Stimulated activated CD4-positive, alpha-beta T cell treated with anti-CD3 and anti-CD28 coated beads, Interleukin-4, amount 100 ng/mL, for 4 hours (primary cell): ENCODE measurements around the gene ABCA12.
"Not testable (repeated sequence)": the region's sequence is repeated elsewhere in the genome, so short reads cannot be mapped to it uniquely, and the experiment has no call there.

Source experiments
- DNase-seq, 2 experiments: peaks; one replicate each; pipeline ENCODE4 v3.0.0-alpha.2; 2020

ABCA12 gene, protein sequence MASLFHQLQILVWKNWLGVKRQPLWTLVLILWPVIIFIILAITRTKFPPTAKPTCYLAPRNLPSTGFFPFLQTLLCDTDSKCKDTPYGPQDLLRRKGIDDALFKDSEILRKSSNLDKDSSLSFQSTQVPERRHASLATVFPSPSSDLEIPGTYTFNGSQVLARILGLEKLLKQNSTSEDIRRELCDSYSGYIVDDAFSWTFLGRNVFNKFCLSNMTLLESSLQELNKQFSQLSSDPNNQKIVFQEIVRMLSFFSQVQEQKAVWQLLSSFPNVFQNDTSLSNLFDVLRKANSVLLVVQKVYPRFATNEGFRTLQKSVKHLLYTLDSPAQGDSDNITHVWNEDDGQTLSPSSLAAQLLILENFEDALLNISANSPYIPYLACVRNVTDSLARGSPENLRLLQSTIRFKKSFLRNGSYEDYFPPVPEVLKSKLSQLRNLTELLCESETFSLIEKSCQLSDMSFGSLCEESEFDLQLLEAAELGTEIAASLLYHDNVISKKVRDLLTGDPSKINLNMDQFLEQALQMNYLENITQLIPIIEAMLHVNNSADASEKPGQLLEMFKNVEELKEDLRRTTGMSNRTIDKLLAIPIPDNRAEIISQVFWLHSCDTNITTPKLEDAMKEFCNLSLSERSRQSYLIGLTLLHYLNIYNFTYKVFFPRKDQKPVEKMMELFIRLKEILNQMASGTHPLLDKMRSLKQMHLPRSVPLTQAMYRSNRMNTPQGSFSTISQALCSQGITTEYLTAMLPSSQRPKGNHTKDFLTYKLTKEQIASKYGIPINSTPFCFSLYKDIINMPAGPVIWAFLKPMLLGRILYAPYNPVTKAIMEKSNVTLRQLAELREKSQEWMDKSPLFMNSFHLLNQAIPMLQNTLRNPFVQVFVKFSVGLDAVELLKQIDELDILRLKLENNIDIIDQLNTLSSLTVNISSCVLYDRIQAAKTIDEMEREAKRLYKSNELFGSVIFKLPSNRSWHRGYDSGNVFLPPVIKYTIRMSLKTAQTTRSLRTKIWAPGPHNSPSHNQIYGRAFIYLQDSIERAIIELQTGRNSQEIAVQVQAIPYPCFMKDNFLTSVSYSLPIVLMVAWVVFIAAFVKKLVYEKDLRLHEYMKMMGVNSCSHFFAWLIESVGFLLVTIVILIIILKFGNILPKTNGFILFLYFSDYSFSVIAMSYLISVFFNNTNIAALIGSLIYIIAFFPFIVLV (N-terminal part only)

DNA sequence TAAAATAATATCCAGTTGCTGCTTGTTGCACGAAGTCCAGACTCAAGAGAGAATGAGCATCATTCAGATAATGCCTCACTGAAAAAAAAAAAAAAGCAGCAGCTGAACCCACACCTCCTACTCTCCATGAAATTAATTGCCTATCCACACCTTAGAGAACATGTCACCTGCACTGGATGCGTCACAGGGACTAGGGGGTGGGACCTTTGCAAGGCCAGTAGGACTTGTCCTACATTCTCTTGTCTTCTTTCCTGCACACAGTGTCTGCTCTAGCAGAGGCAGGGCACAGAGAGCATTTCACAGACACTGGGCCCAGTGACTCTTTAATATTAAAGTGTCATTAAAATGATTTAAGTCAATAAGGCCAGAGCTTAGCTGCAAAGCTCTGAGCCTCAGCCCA, at the start of gene ABCA12:
Gene ABCA12 (minus strand): TSS at position 148 of the 400 bp plus-strand sequence. CDS start 418 bp downstream, outside the sequence.
- DNase-seq, result no peak

DNA sequence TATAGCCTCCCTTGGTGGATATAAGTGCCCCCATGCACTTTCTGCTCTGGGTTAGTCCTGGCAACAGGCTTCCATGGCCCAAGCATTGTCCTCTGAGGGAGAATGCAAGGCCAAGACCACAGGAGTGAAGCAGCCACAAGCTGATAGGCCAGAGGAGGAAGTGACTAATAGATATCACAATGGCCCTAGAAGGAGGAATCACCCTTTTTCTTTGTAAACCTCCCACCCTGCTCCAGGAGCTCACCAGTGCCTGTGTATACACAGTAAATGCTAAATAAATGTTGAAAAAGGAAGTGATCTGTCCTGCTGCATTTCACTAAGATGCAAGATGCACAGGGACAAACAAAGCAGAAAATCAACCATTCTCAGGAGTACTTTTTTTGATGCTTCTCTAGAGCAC, 49.7 kb upstream of the ABCA12 start:
- no peak for DNase-seq

DNA sequence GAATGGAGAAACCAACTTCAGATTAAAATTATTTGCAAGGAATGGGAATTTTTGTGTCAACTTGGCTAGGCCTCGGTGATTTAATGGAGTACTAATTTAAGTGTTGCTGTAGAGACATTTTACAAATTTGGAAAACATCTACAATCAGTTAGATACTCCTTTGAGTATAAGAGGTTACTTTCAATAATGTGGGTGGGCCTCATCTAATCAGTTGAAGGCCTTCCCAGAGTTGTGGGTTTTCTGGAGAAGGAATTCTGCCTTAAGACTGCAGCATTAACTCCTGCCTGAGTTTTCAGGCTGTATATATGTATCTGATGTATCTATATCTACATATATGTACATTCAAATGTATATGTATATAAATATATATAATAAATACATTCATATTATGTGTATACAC, 47.6 kb upstream of the ABCA12 start:
- no peak for DNase-seq

DNA sequence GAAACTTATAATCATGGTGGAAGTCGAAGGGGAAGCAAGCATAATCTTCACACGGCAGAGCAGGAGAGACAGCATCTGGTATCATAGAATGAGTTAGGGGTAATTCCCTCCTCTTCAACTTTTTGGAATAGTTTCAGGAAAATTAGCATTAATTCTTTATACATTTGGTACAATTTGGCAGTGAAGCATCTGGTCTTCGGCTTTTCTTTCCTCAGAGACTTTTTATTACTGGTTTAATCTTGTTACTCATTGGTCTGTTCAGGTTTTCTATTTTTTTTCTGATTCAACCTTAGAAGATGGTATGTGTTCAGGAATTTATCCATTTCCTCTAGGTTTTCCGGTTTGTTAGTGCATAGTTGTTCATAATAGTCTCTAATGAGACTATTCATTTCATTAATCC, 39.7 kb upstream of the ABCA12 start:
- no peak for DNase-seq

DNA sequence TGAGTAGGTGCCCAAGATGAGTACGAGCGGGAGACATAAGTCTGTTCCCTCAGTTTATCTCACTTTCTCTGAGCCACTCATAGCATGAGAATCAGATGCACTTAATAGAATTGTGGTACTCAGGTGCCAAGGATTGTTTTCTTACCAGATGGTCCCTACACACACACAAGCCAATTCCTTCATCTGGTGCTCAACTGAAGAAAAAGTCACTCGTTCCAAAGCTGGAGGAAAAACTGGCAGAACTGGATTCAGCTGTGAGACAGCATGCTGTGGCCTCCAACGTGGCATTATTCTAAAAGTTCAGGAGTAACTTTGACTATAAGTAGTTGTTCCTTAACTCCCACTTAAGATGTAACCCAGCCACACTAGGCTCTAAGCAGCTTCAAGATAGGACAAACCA, 33.4 kb upstream of the ABCA12 start:
- no peak for DNase-seq

DNA sequence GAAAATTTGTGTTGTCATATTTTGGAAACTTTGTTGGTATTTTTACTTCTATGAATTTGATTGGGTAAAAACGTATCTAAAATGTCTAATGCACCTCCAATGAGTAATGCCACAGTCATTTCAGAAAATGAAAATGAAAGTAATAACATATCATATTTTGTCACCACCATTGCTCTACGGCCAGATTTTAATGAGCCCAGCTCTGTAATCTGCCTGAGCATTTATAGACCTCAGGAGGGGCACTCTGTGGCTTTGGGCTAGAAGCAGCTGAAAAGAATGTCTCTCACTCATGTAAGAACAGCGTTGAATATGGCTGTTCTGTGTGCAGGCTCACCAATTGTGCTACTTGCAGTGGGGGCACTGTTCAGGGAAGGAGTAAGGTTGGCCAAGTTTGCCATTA, 32.7 kb upstream of the ABCA12 start:
- no peak for DNase-seq

DNA sequence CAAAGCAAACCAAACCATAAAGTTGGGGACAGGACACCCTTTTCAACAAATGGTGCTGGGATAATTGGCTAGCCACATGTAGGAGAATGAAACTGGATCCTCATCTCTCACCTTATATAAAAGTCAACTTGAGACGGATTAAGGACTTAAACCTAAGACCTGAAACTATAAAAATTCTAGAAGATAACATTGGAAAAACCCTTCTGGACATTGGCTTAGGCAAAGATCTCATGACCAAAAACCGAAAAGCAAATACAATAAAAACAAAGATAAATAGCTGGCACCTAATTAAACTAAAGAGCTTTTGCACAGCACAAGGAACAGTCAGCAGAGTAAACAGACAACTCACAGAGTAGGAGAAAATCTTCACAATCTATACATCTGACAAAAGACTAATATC, 28.1 kb upstream of the ABCA12 start:
- not testable (repeated sequence) for DNase-seq

DNA sequence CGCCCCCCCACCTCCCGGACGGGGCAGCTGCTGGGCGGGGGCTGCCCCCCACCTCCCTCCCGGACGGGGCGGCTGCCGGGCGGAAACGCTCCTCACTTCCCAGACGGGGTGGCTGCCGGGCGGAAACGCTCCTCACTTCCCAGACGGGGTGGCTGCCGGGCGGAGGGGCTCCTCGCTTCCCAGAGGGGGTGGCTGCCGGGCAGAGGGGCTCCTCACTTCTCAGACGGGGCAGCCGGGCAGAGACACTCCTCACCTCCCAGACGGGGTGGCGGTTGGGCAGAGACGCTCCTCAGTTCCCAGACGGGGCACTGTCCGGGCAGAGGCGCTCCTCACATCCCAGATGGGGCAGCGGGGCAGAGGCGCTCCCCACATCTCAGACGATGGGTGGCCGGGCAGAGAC, 24.9 kb upstream of the ABCA12 start:
- not testable (repeated sequence) for DNase-seq

DNA sequence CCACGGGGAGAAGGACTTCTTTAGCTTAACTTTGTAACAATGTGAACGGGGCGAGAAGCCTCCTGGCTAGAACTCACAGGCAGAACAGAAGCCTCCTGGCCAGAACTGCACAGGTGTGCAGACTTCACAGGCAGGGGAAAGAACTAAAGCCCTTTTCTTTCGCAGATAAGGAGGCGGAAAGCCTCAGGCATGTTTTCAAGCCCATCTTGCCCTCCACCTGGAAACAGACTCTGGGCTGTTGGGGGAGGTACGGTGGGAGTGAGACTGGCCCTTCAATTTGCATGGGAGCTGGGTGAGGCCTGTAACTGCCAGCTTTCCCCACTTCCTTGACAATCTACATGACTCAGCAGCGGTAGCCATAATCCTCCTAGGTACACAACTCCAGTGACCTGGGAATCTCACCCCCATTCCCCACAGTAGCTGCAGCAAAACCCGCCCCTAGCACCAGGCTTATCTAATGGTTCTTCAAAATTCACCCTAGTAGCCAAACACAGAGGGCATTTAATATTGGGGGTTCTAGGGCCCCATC, 22.9 kb upstream of the ABCA12 start:
- DNase-seq, result no peak

DNA sequence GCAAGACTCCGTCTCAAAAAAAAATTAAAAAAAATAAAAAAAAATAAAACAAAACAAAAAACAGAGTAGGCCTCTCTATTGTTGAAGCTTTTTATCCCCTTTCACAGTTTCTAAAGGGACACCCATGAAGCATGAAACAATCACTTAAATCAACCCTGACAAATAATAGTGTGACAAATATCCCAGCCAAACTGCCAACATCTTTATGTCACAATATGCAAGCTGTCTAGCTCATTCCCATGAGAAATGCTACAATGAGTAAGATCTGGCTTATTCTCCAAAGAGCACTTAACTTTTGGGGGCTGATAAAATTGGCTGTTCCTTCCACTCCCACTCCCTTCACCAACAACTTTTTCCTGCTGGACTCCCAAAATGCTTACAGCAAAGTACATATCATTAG, 21.7 kb upstream of the ABCA12 start:
- DNase-seq, result no peak

DNA sequence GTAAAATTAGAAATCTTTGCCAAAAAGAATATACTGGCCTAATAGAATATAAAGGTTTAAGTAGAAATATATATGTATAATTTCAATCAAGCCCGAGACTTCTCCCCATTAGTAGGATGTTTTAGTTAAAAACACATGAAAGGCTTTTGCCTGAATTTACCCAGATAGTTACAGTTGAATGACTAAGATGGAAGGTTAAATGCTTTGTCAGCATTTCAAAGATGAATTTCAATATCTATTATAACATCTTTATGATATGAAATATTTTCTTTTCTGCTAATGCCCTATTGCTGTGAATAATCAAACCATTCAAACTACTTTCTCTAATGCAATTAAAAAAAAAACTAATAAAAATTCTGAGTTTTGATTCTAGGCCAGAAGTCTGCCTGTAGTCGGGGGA, 18.0 kb upstream of the ABCA12 start:
- no peak for DNase-seq

DNA sequence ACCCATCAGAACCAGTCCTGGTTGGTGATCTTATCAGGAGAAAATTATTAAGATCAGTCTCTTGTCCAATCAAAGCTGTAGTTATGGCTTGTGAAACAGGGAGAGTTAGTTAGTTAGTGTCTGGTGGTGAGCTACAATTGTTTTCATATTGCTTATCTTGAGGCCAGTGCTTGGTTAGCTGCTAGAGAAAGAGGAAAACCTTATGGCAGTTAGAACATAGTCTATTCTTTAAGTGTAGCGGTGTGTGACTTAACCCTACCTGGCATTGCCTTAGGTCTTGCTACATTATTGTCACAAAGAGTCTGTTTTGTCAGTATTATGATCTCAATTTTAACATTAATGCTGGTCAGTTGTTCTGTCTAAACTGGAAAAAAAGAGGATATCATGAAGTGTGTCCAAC, 11.5 kb upstream of the ABCA12 start:
- DNase-seq, result no peak

DNA sequence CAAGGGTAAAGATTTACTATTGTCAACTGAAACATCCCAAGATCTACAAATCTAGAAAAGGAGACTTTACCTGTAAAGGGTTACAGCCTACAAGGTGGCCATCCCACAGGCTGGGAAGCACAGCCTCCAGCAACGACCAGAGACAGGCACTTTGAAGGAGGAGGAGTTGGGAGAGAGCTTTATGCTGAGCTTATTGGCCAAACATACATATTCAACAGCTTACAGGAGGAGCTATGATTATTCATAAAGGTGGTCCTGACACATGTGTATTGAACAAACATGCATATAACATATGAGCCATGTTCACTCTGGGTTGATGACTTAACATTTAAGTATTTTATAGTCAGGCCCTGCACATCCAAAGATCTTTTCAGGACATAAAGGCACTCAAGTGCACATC, 11.1 kb upstream of the ABCA12 start:
- no peak for DNase-seq

DNA sequence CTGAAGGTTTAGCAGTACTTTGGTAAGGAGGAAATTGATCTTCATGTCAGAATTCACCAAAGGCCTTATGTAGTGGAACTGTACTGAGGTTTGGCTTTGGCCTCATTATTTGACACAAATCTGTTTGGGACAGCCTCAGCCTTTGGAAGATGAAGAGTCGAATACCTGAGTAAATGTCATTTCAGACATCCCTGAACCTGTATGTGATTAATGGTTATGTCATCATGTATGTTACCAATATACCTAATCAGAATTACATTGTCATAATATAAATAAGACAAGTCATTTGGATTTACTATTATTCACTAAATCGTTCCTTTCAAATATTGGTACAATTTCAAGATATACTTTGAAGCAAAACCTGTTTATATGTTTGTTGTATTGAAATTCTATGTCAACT, 10.6 kb upstream of the ABCA12 start:
- DNase-seq, result no peak

DNA sequence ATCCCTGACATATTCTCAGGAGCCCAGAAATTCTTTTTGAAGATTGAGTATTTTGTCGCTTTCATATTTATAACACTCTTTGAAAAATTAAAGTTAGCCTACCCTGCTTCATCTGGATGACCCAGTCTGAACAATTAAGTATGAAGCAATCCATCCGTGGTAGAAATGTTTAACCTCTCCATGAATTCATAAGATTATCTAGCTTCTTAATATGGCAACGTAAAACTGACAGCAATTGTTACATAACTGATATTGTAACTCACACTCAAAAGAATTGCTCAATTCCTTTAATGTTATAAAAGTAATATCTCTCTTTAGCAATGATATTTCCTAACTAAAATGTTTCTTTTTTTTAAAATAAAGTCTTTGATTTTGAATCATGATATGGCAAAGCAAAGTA, 7.2 kb upstream of the ABCA12 start:
- DNase-seq, result no peak

DNA sequence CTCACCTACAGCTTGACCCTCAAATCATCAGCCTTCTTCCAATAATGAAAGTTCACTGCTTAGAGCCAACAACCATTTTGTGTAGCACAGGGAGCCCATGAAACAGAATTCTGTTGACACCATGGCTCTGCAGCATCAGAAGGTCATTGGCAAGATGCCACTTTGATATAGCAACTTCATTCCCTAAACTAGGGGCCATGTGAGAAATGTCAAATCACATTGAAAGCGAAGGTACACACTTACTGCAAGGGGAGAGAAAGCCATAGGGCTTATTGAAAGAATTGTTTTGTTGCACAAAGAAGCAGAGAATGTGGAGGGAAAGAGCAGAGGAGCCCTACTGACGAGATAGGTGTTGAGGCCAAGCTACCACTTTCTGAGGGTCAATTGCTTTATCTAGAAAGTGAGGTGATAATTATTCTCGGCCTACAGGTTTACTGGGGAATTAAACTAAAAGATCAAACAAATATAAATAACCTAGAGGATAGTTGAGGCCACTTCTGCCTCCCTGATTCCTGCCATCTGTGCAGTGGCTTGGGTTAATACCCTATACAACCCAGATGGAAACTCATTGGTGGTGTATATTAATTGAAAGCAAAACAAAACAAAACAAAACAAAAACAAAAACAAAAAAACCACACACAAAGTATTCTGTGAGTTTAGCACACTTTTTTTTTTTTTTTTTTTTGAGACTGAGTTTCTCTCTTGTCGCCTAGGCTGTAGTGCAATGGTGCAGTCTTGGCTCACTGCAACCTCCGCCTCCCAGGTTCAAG, 5.9 kb upstream of the ABCA12 start:
- no peak for DNase-seq

DNA sequence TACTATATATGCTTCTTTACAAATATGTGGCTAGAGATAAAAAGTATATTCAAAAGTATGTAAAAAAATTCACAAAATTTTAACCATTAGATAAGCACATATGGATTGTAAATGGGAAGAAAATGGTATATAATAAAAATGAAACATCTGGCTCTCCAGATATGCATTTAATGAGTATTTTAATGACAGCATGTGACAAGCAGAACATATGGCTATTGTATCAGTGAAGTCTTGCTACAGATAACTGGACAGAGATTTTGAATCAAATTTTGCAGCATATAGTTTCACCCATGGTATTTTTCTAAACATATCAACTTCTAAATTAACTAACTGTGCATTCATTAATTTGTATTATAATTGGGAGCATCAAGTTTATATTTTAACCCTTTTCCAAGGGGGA, 5.0 kb upstream of the ABCA12 start:
- no peak for DNase-seq

DNA sequence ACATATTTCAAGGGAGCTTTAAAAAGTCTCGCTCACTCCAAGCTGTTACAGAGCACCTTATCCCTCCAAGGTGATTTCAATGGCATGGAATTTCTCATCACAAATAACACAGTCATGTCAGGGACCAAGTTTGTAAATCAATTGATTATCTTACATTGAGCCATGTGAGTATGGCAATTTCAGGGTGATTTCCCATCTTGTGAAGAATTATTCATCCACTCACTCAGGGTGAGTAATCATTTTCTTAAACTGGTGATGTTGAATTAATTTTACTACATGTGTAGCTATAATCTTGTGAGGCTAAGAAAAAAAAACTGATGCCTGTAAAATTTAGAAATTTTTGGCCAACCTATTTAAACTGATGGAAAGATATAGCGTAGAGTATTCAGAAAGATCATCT, 3.3 kb upstream of the ABCA12 start:
- no peak for DNase-seq

DNA sequence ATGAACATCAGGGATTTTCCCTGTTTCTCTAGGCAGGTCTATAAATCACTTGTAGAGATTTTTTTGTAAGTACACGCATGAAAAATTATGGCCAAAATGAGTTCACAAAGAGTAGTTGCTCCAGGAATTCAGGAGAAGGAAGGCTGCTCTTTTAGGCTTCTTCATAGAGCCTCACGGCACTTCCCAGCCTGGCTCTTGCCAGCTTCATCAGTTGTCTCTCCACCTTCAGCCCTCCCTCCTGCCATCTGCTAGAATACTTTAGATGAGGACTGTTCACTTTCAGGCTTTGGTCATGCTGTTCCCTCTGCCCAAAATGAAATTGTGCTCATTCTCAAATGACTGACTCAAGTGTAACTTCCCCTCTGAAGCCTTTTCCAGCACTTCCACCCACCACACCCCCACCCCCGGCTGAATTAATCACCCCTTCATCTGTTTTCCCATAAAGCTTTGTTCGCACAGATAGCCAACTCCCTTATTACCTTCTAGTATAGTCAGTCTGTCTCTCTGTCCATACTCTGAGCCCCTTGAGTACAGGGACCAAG, 1.8 kb upstream of the ABCA12 start:
- no peak for DNase-seq

DNA sequence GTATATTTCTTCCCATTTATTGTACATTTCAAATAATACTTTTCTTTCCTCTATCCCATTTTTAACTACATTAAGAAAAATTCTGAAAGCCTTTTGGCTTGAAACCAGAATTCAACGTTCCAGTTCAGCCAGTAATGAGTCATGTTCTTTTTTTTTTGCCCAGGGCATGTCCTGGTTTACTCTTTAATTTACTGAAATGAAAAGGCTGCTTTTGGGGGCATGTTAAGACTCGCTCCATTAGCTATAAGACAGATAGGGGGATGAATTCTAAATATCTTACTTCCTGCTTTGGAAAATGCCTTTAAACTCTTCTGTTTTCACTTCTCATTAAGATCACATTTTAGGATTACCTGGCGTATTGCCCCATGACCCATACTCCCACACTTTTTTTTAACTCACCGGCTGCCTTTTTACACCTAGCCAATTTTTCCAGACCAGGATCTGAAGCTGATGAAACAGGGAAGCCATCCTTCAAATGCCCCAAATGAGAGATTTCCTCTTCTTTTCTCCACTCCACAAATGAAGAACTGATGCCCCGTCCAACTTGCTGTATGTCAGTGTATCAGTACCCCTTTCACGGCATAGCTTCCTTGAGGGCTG, 585 bp downstream of the ABCA12 start:
- no peak for DNase-seq

DNA sequence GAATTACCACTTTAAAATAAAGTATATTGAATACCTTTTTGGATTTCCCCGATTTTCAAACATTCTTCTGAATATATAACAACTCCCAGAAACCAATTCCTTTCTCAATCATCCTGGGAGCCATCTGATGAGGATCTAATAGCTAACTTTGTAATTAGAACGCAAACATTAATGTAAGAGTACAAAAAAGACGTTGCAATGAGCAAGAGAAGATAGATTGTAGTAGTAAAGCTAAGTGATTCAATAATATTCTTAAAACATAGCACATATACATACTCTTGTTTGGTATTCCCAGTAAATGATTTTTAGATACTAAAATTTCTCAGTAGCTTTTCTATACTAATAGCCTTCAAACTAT, 1.1 kb downstream of the ABCA12 start:
- no peak for DNase-seq
